Measurements from ENCODE around the gene BDKRB1.

DNA sequence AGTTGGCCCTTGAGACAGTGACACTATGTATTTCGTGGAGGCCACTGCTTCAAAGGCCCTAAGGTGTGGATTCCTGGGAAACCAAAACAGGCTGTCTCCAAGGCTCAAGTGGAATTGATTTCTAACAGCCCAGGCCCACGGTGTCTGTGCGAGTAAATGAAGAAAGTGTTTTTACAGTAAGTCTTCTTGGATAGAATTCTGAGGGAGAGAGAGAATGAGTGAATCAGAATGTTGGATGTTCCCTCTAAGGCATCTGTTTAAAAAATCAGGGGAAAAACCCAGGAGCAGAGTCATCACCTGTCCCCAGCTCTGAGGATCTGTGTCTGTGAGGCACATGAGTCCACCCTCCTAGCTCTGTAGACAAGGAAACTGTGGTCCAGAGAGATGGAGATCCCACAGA, 22.3 kb upstream of the BDKRB1 start:
- TF ChIP-seq POLR2A (IDR thresholded peaks at IDR 0.05; ENCODE audit: low read length) (no peak), RAD21 (conservative IDR thresholded peaks at IDR 0.05 in 1 of 2, IDR thresholded peaks at IDR 0.05 in 1 of 2) (no peak), EP300 (IDR thresholded peaks at IDR 0.05) (no peak), CHD2 (IDR thresholded peaks at IDR 0.05; ENCODE audit: low read length, partially characterized antibody) (no peak), NR3C1 (IDR thresholded peaks at IDR 0.05) (no peak)
- TF ChIP-seq, protein P1, sequence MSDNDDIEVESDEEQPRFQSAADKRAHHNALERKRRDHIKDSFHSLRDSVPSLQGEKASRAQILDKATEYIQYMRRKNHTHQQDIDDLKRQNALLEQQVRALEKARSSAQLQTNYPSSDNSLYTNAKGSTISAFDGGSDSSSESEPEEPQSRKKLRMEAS (IDR thresholded peaks at IDR 0.05) = no peak
- TF ChIP-seq, protein P2, sequence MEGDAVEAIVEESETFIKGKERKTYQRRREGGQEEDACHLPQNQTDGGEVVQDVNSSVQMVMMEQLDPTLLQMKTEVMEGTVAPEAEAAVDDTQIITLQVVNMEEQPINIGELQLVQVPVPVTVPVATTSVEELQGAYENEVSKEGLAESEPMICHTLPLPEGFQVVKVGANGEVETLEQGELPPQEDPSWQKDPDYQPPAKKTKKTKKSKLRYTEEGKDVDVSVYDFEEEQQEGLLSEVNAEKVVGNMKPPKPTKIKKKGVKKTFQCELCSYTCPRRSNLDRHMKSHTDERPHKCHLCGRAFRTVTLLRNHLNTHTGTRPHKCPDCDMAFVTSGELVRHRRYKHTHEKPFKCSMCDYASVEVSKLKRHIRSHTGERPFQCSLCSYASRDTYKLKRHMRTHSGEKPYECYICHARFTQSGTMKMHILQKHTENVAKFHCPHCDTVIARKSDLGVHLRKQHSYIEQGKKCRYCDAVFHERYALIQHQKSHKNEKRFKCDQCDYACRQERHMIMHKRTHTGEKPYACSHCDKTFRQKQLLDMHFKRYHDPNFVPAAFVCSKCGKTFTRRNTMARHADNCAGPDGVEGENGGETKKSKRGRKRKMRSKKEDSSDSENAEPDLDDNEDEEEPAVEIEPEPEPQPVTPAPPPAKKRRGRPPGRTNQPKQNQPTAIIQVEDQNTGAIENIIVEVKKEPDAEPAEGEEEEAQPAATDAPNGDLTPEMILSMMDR (IDR thresholded peaks at IDR 0.05) = no peak
- TF ChIP-seq, protein P3, sequence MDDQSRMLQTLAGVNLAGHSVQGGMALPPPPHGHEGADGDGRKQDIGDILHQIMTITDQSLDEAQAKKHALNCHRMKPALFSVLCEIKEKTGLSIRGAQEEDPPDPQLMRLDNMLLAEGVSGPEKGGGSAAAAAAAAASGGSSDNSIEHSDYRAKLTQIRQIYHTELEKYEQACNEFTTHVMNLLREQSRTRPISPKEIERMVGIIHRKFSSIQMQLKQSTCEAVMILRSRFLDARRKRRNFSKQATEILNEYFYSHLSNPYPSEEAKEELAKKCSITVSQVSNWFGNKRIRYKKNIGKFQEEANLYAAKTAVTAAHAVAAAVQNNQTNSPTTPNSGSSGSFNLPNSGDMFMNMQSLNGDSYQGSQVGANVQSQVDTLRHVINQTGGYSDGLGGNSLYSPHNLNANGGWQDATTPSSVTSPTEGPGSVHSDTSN (IDR thresholded peaks at IDR 0.05) = no peak
